ENCODE data around the gene JPH2.

Gene JPH2

DNA sequence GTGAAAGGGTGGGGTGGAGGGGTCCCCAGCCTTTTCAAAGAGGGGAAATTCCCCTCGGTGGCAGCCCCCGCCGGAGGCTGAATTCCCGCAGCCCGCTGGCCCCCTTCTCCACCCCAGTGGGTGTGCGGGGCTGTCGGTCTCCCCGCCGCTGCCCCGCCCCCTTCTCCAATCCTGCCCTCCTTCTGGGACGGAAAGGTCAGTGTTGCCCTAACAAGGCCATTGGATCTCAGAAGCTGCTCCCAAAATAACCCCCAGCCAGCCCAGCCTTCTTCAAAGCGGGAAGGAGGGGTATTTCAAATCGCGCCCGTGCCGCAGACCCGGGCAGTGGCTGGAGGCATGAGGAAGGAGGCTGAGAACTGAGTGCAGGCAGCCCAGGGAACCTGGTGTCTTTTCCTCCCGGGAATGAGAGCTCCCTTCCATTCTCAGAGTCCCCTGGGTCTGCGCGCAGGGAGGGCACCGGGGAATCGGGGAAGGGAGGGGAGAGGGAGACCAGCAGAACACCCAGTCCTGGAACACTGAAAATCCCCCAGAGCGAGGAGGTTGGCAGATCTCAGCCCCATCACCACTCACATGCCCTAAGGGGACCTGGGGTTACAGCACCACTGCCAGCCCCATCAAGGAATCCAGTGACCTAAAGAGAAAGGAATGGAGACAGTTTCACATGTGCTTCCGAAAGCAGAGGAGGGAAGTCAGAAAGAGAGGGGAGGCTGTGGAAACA lies at the start of gene JPH2:
Gene JPH2 (minus strand): TSS at position 135 of the 718 bp plus-strand sequence. CDS start 483 bp downstream, outside the sequence.
- TF ChIP-seq, protein P1, sequence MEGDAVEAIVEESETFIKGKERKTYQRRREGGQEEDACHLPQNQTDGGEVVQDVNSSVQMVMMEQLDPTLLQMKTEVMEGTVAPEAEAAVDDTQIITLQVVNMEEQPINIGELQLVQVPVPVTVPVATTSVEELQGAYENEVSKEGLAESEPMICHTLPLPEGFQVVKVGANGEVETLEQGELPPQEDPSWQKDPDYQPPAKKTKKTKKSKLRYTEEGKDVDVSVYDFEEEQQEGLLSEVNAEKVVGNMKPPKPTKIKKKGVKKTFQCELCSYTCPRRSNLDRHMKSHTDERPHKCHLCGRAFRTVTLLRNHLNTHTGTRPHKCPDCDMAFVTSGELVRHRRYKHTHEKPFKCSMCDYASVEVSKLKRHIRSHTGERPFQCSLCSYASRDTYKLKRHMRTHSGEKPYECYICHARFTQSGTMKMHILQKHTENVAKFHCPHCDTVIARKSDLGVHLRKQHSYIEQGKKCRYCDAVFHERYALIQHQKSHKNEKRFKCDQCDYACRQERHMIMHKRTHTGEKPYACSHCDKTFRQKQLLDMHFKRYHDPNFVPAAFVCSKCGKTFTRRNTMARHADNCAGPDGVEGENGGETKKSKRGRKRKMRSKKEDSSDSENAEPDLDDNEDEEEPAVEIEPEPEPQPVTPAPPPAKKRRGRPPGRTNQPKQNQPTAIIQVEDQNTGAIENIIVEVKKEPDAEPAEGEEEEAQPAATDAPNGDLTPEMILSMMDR (IDR thresholded peaks at IDR 0.05): no peak

DNA sequence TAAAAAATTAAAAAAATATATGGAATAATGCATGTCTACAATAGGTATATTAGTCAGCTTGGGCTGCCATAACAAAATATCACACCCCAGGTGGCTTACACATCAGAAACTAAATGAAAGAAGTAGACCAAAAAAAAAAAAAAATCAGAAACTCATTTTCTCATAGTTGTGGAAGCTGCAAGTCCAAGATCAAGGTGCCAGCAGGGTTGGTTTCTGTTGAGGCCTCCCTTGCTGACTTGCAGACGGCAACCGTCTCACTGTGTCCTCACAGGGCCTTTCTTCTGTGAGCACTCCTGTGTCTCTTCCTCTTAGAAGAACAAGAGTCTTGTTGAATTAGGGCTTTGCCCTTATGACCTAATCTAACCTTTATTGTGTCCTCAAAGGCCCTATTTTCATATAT lies 48.7 kb upstream of the JPH2 start:
- TF ChIP-seq, protein P1 (IDR thresholded peaks at IDR 0.05): no peak

DNA sequence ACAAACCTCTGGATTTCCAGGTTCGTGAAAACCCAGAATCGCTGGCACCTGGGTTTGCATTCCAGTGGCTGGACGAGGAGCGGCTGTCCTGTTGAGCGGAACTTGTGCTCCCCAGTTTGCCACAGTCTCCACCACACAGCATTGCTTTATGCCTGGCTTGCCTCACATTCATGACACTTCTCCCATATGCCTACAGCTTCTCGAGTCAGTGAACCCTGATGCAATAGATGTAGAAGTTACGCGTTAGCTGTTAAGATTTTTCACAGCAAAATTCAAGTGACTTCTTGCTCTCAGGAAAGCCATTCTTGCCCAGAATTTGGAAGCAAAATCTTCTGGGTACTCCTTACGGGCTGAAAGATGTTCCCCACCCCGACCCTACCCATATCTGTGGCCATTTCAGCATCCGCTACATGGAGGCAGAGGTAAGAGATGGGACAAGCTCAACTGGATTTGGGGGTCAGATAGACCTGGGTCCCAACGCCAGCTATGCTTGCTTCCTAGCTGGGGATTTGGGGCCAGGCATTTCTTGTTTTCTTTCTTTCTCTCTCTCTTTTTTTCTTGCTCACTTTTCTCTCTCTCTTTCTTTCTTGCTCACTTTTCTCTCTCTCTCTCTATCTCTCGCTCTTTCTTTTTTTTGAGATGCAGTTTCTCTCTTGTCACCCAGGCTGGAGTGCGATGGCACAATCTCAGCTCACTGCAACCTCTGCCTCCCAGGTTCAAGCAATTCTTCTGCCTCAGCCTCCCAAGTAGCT lies 47.8 kb upstream of the JPH2 start:
- TF ChIP-seq, protein P1 (IDR thresholded peaks at IDR 0.05): no peak

DNA sequence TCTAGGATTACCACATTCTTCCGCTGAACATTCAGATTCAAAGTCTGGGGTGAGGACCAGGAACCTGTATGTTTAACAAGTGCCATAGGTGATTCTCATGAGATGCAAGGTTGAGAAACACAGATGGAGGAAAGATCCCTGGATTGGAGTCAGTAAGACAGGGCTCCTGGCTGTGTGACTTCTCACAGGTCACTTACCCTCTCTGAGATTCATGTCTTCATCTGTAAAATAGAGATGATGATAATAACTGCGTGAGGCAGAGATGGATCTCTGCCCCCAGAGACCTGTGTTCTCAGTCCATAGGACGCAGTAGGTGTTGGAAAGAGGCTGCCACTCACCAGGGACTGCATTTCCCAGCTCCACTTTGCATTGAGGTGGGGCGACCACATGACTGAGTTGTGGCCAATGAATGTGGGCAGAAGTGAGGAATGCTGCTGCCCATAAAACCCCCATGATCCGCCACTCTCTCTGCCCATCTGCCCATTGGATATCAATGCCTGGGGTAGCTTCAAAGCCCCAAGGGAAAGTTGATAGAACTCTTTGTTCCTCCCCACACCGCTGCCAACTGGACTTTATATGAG lies 46.5 kb upstream of the JPH2 start:
- TF ChIP-seq, protein P1 (IDR thresholded peaks at IDR 0.05): no peak

DNA sequence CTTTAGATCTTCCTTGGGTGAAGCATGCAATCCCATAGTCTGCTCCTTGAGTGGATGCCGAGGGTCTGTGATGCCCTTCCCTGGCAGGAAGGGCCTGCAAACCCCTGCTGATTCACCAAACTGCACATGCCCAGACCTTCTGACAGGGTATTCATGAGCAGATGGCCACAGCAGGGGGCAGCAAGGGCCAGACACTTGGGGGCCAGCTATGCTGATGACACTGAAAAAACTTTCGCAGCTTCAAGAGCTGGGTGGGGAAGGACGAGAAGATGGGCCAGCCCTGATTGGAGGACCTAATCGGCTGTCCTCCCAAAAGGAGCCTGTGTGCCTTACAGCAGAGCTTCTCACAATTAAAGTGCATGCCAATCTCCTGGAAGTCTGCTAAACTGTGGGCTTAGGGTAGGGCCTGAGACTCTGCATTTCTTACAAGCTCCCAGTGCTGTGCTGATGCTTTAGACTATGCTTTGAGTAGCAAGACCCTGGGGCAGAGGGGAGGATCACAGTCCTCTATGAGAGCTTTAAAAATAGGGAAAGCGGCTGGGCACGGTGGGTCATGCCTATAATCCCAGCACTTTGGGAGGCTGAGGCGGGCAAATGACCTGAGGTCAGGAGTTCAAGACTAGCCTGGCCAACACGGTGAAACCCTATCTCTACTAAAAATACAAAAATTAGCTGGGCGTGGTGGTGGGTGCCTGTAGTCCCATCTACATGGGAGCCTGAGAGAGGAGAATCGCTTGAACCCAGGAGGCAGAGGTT lies 44.9 kb upstream of the JPH2 start:
- TF ChIP-seq, protein P1 (IDR thresholded peaks at IDR 0.05): no peak

DNA sequence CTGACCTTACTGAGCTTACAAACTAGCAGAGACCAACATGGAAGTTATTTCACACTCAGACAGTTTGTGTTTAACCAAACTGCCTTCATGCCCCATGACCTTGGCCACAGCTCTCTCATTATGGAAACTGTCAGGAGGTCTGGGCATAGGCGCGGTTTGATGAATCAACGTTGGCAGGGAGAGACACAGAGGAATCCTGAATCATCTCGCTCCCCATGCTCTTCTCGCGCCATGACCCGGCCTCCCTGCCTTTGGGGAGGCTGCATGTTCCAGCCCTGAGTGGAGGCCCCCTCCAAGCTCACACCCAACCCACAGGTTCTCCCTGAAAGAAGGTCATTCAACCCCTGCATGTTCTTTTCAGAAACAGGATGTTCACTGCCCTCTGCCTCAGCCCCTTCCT lies 44.2 kb upstream of the JPH2 start:
- TF ChIP-seq, protein P1 (IDR thresholded peaks at IDR 0.05): no peak
